Mesenchymal stem cell (in vitro differentiated cells and primary cell): ENCODE data around the gene ABCA4.
"Not testable (repeated sequence)": the region's sequence is repeated elsewhere in the genome, so short reads cannot be mapped to it uniquely, and the experiment has no call there.

Experiments used
- DNase-seq: peaks from one replicate; pipeline ENCODE4 v3.0.0-alpha.2; 2013
- H2AFZ ChIP-seq: one replicate; pipeline ENCODE4 v1.6.1; 2013; ENCODE audit warnings: low read depth, mild to moderate bottlenecking, control low read depth, inconsistent platforms, low read length, moderate library complexity
- H2AK5ac ChIP-seq: 2 replicates; pipeline ENCODE4 v1.6.1; 2013; ENCODE audit warnings: low read length, moderate library complexity, mild to moderate bottlenecking, inconsistent platforms; ENCODE audit not compliant: severe bottlenecking
- H2BK120ac ChIP-seq: one replicate; pipeline ENCODE4 v1.6.1; 2013; ENCODE audit warnings: low read depth, mild to moderate bottlenecking, inconsistent platforms, low read length, moderate library complexity
- H2BK12ac ChIP-seq, 2 experiments: one replicate each; pipeline ENCODE4 v1.6.1; 2013; ENCODE audit warnings: inconsistent platforms in 2 of 2, low read length in 2 of 2, mild to moderate bottlenecking in 2 of 2, moderate library complexity in 2 of 2, control low read depth in 1 of 2
- H2BK15ac ChIP-seq: one replicate; pipeline ENCODE4 v1.6.1; 2013; ENCODE audit warnings: mild to moderate bottlenecking, low read depth, inconsistent platforms; ENCODE audit not compliant: poor library complexity, severe bottlenecking
- H2BK5ac ChIP-seq: 2 replicates; pipeline ENCODE4 v1.6.1; 2013; ENCODE audit warnings: low read depth, mild to moderate bottlenecking, low read length, control low read depth, inconsistent platforms; ENCODE audit not compliant: poor library complexity, severe bottlenecking
- H3K14ac ChIP-seq, 2 experiments: one replicate each; pipeline ENCODE4 v1.6.1; 2013; ENCODE audit warnings: inconsistent platforms in 2 of 2, low read length in 2 of 2, control low read depth in 1 of 2, mild to moderate bottlenecking in 1 of 2, moderate library complexity in 1 of 2
- H3K18ac ChIP-seq, 2 experiments: one replicate each; pipeline ENCODE4 v1.6.1; 2013; ENCODE audit warnings: inconsistent platforms in 2 of 2, low read length in 2 of 2, control low read depth in 1 of 2, low read depth in 1 of 2, mild to moderate bottlenecking in 1 of 2
- H3K23ac ChIP-seq, 2 experiments: one replicate each; pipeline ENCODE4 v1.6.1; 2013; ENCODE audit warnings: inconsistent platforms in 2 of 2, low read length in 2 of 2, mild to moderate bottlenecking in 2 of 2, moderate library complexity in 2 of 2, control low read depth in 1 of 2
- H3K27ac ChIP-seq: 2 replicates; pipeline ENCODE4 v1.5.1; 2013; ENCODE audit warnings: mild to moderate bottlenecking, moderate library complexity, low read length, control low read depth, inconsistent platforms; ENCODE audit not compliant: poor library complexity, severe bottlenecking
- H3K27me3 ChIP-seq, 2 experiments: 2 replicates each; pipeline versions ENCODE4 v1.6.1 to v1.7.0; 2013; ENCODE audit warnings: low read length in 2 of 2, mild to moderate bottlenecking in 2 of 2, moderate library complexity in 2 of 2, control low read depth in 1 of 2, inconsistent platforms in 1 of 2; ENCODE audit not compliant: control insufficient read depth in 1 of 2, insufficient read depth in 1 of 2
- H3K36me3 ChIP-seq, 2 experiments: 2 replicates each; pipeline versions ENCODE4 v1.6.1 to v1.7.0; 2013; ENCODE audit warnings: low read length in 2 of 2, control low read depth in 1 of 2, inconsistent platforms in 1 of 2, low read depth in 1 of 2, mild to moderate bottlenecking in 1 of 2; ENCODE audit not compliant: insufficient read depth in 2 of 2, control insufficient read depth in 1 of 2
- H3K4ac ChIP-seq, 2 experiments: one replicate each; pipeline ENCODE4 v1.6.1; 2013; ENCODE audit warnings: inconsistent platforms in 2 of 2, low read length in 2 of 2, mild to moderate bottlenecking in 2 of 2, moderate library complexity in 2 of 2, control low read depth in 1 of 2, low read depth in 1 of 2
- H3K4me1 ChIP-seq: 2 replicates; pipeline ENCODE4 v1.6.1; 2013; ENCODE audit warnings: low read depth, low read length, control low read depth; ENCODE audit not compliant: control insufficient read depth, insufficient read depth
- H3K4me2 ChIP-seq: 2 replicates; pipeline ENCODE4 v1.6.1; 2013; ENCODE audit warnings: low read length, mild to moderate bottlenecking, inconsistent platforms; ENCODE audit not compliant: poor library complexity, severe bottlenecking
- H3K4me3 ChIP-seq, 2 experiments: 2 replicates each; pipeline versions ENCODE4 v1.5.1 to v1.7.0; 2013; ENCODE audit warnings: low read length in 2 of 2, mild to moderate bottlenecking in 2 of 2, control low read depth in 1 of 2, low read depth in 1 of 2; ENCODE audit not compliant: insufficient read depth in 1 of 2
- H3K79me1 ChIP-seq: replicated peaks from 2 replicates; pipeline ENCODE4 v1.6.1; 2013; ENCODE audit warnings: mild to moderate bottlenecking, control low read depth, low read length, inconsistent platforms; ENCODE audit not compliant: poor library complexity, severe bottlenecking
- H3K9ac ChIP-seq: 2 replicates; pipeline ENCODE4 v1.7.0; 2013; ENCODE audit warnings: mild to moderate bottlenecking, low read length, moderate library complexity
- H3K9me3 ChIP-seq: 2 replicates; pipeline ENCODE4 v1.7.0; 2013; ENCODE audit warnings: mild to moderate bottlenecking, low read length; ENCODE audit not compliant: control insufficient read depth
- H4K8ac ChIP-seq: one replicate; pipeline ENCODE4 v1.6.1; 2013; ENCODE audit warnings: inconsistent platforms, mild to moderate bottlenecking, low read length, moderate library complexity
- H4K91ac ChIP-seq: one replicate; pipeline ENCODE4 v1.6.1; 2013; ENCODE audit warnings: mild to moderate bottlenecking, low read length, inconsistent platforms
- WGBS: methylation state at CpG from one replicate; pipeline ENCODE4 v1.1.7; 2013; ENCODE audit warnings: mixed read lengths; 5-methylcytosine and 5-hydroxymethylcytosine counted together

ABCA4 gene

DNA sequence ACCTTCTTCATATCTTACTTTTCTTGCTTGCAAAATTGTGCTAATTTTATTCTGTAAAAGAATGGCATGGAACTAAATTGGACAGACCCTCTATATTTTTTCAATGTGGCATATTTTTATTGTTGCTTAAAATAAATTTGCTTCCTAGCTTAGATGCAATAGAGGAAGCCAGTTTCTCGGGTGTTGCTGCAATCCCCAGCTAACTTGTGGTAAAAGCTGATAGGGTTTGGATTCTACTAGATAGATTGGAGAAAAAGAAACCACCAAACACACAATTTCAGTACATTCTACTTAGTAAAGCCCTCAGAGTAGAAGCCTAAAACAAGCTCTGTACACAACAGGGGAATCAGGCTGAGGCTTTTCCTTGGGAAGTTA is 162.2 kb downstream of the ABCA4 start:
- H3K4me3 ChIP-seq, result no peak overlapping the region
- peaks cover 35% of the 10 kb centered on the region for H3K9me3 ChIP-seq
- no peak overlapping the region for H2AFZ ChIP-seq
- H2BK120ac ChIP-seq, result no peak overlapping the region
- H3K27ac ChIP-seq, result no peak overlapping the region
- no peaks in the 10 kb centered on the region for H3K36me3 ChIP-seq
- H2BK12ac ChIP-seq, result no peak overlapping the region
- WGBS, result no CpG with 5 or more reads among the region's 1 CpG
- no peak overlapping the region for H2BK5ac ChIP-seq
- no peak overlapping the region for H3K23ac ChIP-seq
- no peak overlapping the region for H3K18ac ChIP-seq
- H4K8ac ChIP-seq, result no peak overlapping the region
- H3K14ac ChIP-seq, result no peak overlapping the region
- no peak overlapping the region for H4K91ac ChIP-seq
- no peak overlapping the region for H3K4ac ChIP-seq
- H3K79me1 ChIP-seq, result no peaks in the 10 kb centered on the region
- peaks cover 2% of the 10 kb centered on the region for H3K4me1 ChIP-seq
- no peak for DNase-seq
- H3K9ac ChIP-seq, result no peak overlapping the region
- no peak overlapping the region for H3K4me2 ChIP-seq
- H2BK15ac ChIP-seq, result no peak overlapping the region
- no peak overlapping the region for H2AK5ac ChIP-seq
- no peaks in the 10 kb centered on the region for H3K27me3 ChIP-seq

DNA sequence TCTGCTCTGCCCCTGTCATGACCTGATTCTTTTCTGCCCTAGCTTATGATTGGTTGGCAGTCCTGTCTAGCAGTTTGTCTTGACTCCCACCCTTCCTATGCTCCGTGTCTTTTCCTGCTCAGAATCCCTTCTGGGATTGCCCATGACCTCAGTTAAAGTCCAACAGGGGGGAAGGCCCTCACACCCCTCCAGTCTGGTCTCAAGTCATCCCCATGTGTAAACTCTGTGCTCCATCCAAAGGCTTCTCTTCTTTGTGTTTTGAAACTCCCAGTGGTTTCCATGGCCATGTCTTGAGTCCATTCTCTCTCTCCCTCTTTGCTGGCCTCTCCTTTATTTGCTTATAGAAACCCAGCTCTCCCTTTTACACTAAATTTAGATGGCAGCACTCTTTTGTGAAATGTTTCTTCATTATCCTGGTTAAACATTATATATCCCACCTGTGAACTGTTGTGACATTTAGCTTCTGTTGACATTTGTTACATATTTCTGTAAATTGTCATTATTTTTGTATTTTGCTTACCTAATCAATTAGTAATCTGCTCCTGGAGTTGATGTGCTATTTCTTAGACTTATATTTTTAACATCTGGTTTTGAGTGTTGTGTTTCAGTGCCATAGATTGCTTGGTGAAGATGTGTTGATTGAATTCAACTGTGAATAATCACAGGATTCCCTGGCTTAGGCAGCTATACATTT is 162.8 kb downstream of the ABCA4 start:
- Histone ChIP-seq H3K27me3 (no peaks in the 10 kb centered on the region), H4K91ac (no peak overlapping the region), H3K4me1 (peaks cover 1% of the 10 kb centered on the region), H2BK5ac (no peak overlapping the region), H2BK15ac (no peak overlapping the region), H3K23ac (no peak overlapping the region), H3K9me3 (peaks cover 36% of the 10 kb centered on the region), H3K36me3 (no peaks in the 10 kb centered on the region), H3K18ac (no peak overlapping the region), H2AK5ac (no peak overlapping the region), H3K4me3 (no peak overlapping the region), H3K4me2 (no peak overlapping the region), H3K14ac (no peak overlapping the region), H3K79me1 (no peaks in the 10 kb centered on the region), H3K9ac (no peak overlapping the region), H4K8ac (no peak overlapping the region), H3K27ac (no peak overlapping the region), H3K4ac (no peak overlapping the region), H2BK120ac (no peak overlapping the region), H2AFZ (peak overlapping the region; percentile 31), H2BK12ac (no peak overlapping the region)
- WGBS, result 75% methylated on average over 1 of the region's 1 CpG
- DNase-seq, result no peak

DNA sequence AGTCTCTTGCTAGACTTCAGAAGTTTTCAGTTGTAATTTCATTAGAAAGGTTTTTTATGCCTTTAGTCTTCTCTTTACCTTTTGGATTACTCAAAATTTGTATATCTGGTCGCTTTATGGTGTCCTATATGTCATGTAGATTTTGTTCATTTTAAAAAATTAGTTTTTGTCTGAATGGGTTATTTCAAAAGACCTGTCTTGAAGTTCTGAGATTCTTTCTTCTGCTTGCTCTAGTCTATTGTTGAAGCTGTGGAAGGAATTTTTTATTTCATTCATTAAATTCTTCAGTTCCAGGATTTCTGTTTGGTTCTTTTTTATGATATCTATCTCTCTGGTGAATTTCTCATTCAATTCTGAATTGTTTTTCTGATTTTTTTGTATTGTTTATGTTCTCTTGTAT is 165.2 kb downstream of the ABCA4 start:
- H3K79me1 ChIP-seq, result no peaks in the 10 kb centered on the region
- no peak overlapping the region for H2BK15ac ChIP-seq
- H2BK120ac ChIP-seq, result no peak overlapping the region
- H2BK5ac ChIP-seq, result no peak overlapping the region
- no peak overlapping the region for H2AFZ ChIP-seq
- H3K36me3 ChIP-seq, result no peaks in the 10 kb centered on the region
- no peak overlapping the region for H3K27ac ChIP-seq
- no peak overlapping the region for H4K91ac ChIP-seq
- no peak overlapping the region for H3K9ac ChIP-seq
- no peak overlapping the region for H3K4ac ChIP-seq
- no peak for DNase-seq
- no peak overlapping the region for H3K18ac ChIP-seq
- no peak overlapping the region for H3K14ac ChIP-seq
- H4K8ac ChIP-seq, result no peak overlapping the region
- no peak overlapping the region for H2AK5ac ChIP-seq
- no peaks in the 10 kb centered on the region for H3K27me3 ChIP-seq
- 73% methylated on average over 1 of the region's 1 CpG for WGBS
- H3K4me1 ChIP-seq, result no peaks in the 10 kb centered on the region
- H3K4me2 ChIP-seq, result no peak overlapping the region
- H3K9me3 ChIP-seq, result peaks cover 43% of the 10 kb centered on the region
- H3K23ac ChIP-seq, result no peak overlapping the region
- no peak overlapping the region for H2BK12ac ChIP-seq
- no peak overlapping the region for H3K4me3 ChIP-seq

DNA sequence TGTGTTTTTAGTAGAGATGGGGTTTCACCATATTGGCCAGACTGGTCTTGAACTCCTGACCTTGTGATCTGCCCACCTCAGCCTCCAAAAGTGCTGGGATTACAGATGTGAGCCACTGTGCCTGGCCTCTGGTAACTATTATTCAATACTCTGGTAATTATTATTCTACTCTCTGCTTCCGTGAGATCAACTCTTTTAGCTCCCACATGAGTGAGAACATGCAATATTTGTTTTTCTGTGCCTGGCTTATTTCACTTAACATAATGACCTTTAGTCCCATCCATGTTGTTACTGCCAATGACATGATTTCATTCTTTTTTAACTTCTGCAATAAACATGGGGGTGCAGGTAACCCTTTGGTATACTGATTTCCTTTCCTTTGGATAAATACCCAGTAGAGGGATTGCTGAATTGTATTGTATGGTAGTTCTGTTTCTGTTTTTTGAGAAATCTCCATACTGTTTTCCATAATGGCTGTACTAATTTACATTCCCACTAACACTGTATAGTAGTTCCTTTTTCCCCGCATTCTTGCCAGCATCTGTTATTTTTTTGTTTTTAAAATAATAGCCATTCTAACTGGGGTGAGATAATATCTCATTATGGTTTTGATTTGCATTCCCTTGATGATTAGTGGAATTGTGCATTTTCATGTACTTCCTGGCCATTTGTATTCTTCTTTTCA is 173.8 kb downstream of the ABCA4 start:
- H2AFZ ChIP-seq, H3K9me3 ChIP-seq, H3K79me1 ChIP-seq, H2BK120ac ChIP-seq, H3K27ac ChIP-seq, H3K36me3 ChIP-seq, H3K4ac ChIP-seq, H4K91ac ChIP-seq, H2BK15ac ChIP-seq, H4K8ac ChIP-seq, H3K14ac ChIP-seq, H3K9ac ChIP-seq, H3K27me3 ChIP-seq, H3K18ac ChIP-seq, H2BK5ac ChIP-seq, H3K23ac ChIP-seq, H3K4me1 ChIP-seq, H3K4me3 ChIP-seq, H3K4me2 ChIP-seq, DNase-seq, H2BK12ac ChIP-seq, H2AK5ac ChIP-seq: not testable (repeated sequence)
- WGBS, result 94% methylated on average over 1 of the region's 2 CpGs
